Retinal pigment epithelial cell (primary cell): ENCODE measurements around the gene KMT2B.
"Not testable (repeated sequence)": the region's sequence is repeated elsewhere in the genome, so short reads cannot be mapped to it uniquely, and the experiment has no call there.

ENCODE experiments used
- DNase-seq: peaks from one replicate; pipeline ENCODE4 v3.0.0-alpha.2; 2010; ENCODE audit warnings: low read depth
- H3K4me3 ChIP-seq: 2 replicates; pipeline ENCODE4 v1.5.1; 2011; ENCODE audit warnings: mild to moderate bottlenecking, low read length, control low read depth, moderate library complexity
- TF ChIP-seq, protein P1 (sequence below): conservative IDR thresholded peaks from 2 replicates; pipeline ENCODE4 v1.5.1; 2011; ENCODE audit warnings: low read depth, low read length, control low read depth, inconsistent platforms

KMT2B gene

DNA sequence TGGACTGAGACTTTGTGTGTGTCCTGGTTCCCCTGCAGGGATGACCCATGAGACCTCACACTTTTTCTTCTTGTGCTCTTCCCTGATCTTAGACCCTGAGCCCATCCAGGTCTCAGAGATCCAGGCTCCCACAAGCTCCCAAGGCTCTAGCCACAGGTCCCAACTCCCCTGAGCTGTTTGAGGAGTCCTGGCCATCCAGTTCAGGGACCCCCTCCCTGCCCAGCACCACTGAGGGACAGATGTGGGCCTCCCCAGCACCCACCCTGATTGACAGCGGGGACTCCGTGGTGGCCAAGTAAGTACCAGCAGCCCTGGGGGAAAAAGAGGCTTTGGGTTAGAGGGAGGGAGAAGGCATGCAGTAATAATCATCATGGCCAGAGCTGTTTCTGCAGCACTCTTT is 41.9 kb downstream of the KMT2B start:
- TF ChIP-seq, protein P1, sequence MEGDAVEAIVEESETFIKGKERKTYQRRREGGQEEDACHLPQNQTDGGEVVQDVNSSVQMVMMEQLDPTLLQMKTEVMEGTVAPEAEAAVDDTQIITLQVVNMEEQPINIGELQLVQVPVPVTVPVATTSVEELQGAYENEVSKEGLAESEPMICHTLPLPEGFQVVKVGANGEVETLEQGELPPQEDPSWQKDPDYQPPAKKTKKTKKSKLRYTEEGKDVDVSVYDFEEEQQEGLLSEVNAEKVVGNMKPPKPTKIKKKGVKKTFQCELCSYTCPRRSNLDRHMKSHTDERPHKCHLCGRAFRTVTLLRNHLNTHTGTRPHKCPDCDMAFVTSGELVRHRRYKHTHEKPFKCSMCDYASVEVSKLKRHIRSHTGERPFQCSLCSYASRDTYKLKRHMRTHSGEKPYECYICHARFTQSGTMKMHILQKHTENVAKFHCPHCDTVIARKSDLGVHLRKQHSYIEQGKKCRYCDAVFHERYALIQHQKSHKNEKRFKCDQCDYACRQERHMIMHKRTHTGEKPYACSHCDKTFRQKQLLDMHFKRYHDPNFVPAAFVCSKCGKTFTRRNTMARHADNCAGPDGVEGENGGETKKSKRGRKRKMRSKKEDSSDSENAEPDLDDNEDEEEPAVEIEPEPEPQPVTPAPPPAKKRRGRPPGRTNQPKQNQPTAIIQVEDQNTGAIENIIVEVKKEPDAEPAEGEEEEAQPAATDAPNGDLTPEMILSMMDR, result no peak
- H3K4me3 ChIP-seq, result no peak overlapping the region
- no peak for DNase-seq

- H3K4me3 ChIP-seq, result no peak overlapping the region
- TF ChIP-seq, protein P1, result no peak
- no peak for DNase-seq
Measured at GRCh38 chr19:35760711-35761349, 43.0 kb downstream of the KMT2B start.

DNA sequence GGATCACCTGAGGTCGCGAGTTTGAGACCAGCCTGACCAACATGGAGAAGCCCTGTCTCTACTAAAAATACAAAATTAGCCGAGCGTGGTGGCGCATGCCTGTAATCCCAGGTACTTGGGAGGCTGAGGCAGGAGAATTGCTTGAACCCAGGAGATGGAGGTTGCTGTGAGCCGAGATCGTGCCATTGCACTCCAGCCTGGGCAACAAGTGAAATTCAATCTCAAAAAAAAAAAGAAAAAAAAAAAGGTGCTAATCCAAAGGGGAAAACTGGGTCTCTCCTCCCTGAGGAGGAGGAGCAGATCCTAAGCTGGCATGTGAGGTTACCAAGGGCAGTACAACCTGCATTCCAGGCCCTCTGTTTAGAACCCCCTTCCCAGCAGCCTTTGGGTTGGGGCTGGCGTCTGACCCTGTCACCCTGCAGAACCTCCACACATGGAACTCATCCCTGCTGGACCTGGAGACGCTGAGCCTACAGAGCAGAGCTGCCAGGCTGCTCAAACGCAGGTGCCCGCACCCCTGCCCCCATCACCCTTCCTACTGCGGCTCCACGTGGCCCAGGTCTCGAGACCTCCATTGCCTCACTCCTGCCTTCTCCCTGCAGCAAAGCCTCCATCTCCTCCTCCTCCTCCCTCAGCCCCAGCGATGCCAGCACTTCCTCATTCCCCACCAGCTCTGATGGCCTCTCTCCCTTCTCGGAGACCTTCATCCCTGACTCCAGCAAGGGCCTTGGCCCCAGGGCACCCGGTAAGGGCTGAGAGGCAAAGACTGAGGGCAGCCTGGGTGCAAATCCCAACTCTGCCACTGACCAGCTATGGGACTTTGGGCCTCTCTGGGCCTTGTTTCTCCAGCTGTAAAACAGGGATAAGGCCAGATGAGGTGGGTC is 46.9 kb downstream of the KMT2B start:
- no peak overlapping the region for H3K4me3 ChIP-seq
- TF ChIP-seq, protein P1, result no peak

DNA sequence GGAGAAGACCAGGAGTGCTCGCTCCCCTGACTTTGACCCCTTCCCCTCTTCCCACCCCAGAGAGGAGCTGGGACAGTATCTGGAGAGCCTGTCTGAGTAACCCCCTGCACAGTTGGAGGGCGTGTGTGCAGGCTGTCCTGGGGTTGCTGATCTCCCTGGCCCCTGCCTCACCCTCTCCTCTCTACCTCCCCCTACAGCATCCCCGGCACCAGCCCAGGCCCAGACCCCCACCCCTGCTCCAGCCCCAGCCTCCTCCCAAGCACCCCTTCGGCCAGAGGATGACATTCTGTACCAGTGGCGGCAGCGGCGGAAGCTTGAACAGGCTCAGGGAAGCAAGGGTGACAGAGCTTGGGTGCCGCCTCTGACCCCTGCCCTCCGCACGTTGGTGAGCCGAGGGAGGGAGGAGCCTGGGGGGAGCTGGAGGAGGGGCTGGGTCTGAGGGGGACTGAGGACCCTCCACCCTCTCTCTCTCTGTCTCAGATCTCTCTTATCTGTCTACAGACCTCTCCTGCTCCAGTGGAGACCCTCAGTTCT is 48.8 kb downstream of the KMT2B start:
- TF ChIP-seq, protein P1, result no peak
- DNase-seq, result no peak
- H3K4me3 ChIP-seq, result no peak overlapping the region

More for the DNA sequence above, 46.9 kb downstream of the KMT2B start:
- DNase-seq, result no peak

GRCh38 chr19:35767288-35768081 is 49.7 kb downstream of the KMT2B start:
- no peak overlapping the region for H3K4me3 ChIP-seq
- TF ChIP-seq, protein P1, result no peak
- DNase-seq, result no peak

GRCh38 chr19:35768082-35768421 is 50.2 kb downstream of the KMT2B start:
- TF ChIP-seq, protein P1, result no peak
- DNase-seq, result no peak
- H3K4me3 ChIP-seq, result no peak overlapping the region

- not testable (repeated sequence) for DNase-seq, H3K4me3 ChIP-seq
Measured at GRCh38 chr19:35772362-35772761, 54.6 kb downstream of the KMT2B start.
